Hepatocyte (in vitro differentiated cells): ENCODE measurements around the gene DDTL.
"Not testable (repeated sequence)": the region's sequence is repeated elsewhere in the genome, so short reads cannot be mapped to it uniquely, and the experiment has no call there.

ENCODE experiments used
- CTCF ChIP-seq: fragments of 200-600 bp; sonication (generic); IDR thresholded peaks from 2 replicates; pipeline ENCODE4 v1.5.1; 2016; ENCODE audit warnings: antibody characterized with exemption, mild to moderate bottlenecking; ENCODE audit not compliant: poor library complexity
- EZH2 ChIP-seq: fragments of 200-600 bp; sonication (generic); IDR thresholded peaks from 2 replicates; pipeline ENCODE4 v1.6.1; 2016; ENCODE audit warnings: antibody characterized with exemption, mild to moderate bottlenecking, borderline replicate concordance

DNA sequence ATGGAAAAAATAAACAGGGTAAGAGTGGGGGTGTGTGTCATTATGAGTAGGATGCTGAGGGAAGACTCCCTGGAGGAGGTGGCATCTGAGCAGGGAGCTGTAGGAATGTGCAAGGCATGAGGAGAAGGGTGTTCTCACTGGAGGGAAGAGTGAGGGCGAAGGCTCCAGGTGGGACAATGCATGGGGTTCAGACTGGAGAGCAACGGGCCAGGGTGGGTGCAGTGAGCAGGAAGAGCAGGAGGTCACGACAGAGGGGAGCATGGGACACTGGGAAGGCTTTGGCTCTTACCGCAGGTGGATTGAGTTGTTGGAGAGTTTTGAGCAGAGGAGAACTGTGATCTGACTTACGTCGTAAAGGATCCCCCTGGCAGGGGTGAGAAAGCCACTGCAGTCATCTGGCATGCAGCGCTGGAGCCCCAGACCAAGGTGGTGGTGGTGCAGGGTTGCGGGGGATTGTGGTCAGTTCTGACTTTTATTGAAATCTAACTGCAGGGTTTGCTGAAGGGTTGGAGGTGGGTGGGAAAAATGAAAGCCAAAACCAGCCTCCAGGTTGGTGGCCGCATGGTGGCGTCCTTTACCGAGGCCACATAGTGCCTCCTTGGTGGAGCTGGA, 13.8 kb upstream of the DDTL start:
- not testable (repeated sequence) for TF ChIP-seq CTCF, EZH2
